Measurements from ENCODE around the gene KRTAP10-4.
"Not testable (repeated sequence)": the region's sequence is repeated elsewhere in the genome, so short reads cannot be mapped to it uniquely, and the experiment has no call there.

The KRTAP10-4 gene, protein sequence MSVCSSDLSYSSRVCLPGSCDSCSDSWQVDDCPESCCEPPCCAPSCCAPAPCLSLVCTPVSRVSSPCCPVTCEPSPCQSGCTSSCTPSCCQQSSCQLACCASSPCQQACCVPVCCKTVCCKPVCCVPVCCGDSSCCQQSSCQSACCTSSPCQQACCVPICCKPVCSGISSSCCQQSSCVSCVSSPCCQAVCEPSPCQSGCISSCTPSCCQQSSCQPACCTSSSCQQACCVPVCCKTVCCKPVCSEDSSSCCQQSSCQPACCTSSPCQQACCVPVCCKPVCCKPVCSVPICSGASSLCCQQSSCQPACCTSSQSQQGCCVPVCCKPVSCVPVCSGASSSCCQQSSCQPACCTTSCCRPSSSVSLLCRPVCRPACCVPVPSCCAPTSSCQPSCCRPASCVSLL

DNA sequence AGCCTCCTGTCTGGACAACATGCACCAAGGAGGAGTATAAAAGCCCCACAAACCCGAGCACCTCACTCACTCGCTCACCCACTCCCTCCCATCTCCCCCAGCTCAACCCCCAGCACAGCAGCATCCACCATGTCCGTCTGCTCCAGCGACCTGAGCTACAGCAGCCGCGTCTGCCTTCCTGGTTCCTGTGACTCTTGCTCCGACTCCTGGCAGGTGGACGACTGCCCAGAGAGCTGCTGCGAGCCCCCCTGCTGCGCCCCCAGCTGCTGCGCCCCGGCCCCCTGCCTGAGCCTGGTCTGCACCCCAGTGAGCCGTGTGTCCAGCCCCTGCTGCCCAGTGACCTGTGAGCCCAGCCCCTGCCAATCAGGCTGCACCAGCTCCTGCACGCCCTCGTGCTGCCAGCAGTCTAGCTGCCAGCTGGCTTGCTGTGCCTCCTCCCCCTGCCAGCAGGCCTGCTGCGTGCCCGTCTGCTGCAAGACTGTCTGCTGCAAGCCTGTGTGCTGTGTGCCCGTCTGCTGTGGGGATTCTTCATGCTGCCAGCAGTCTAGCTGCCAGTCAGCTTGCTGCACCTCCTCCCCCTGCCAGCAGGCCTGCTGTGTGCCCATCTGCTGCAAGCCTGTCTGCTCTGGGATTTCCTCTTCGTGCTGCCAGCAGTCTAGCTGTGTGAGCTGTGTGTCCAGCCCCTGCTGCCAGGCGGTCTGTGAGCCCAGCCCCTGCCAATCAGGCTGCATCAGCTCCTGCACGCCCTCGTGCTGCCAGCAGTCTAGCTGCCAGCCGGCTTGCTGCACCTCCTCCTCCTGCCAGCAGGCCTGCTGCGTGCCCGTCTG, at the start of gene KRTAP10-4:
TSS of gene KRTAP10-4 (plus strand) at position 100 of the 827 bp plus-strand sequence. CDS start at position 130, 30 bp downstream.
- not testable (repeated sequence) for DNase-seq (ENCODE audit: low read depth in 2 of 2)

DNA sequence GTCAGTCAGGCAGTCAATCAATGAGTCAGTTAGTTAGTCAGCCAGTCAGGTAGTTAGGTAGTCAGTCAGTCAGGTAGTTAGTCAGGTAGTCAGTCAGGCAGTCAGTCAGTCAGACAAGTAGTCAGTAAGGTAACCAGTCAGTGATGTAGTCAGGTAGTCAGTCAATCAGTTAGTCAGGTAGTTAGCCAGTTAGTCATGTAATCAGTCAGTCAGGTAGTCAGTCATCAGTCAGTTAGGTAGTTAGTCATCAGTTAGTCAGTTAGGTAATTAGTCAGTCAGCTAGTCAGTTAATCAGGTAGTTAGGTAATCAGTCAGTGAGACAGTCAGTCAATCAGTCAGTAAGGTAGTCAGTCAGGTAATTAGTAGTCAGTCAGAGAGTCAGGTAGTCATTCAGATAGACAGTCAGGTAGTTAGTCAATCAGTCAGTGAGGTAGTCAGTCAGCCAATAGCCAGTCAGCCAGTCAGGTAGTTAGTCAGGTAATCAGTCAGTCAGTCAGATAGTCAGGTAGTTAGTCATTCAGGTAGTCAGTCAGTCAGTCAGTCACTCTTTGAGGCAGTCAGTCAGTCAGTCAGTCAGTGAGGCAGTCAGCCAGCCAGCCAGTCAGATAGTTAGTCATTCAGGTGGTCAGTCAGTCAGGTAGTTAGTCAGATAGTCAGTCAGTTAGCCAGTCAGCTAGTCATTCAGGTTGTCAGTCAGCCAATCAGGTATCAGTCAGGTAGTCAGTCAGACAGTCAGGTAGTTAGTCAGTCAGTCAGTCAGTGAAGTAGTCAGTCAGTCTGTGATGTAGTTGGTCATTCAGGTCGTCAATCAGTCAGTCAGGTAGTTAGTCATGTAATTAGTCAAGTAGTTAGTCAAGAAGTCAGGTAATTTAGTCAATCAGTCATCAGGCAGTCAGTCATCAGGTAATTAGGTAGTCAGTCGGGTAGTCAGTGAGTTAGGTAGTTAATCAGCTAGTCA, 48.8 kb upstream of the KRTAP10-4 start:
- DNase-seq (ENCODE audit: low read depth in 2 of 2), result no peak

DNA sequence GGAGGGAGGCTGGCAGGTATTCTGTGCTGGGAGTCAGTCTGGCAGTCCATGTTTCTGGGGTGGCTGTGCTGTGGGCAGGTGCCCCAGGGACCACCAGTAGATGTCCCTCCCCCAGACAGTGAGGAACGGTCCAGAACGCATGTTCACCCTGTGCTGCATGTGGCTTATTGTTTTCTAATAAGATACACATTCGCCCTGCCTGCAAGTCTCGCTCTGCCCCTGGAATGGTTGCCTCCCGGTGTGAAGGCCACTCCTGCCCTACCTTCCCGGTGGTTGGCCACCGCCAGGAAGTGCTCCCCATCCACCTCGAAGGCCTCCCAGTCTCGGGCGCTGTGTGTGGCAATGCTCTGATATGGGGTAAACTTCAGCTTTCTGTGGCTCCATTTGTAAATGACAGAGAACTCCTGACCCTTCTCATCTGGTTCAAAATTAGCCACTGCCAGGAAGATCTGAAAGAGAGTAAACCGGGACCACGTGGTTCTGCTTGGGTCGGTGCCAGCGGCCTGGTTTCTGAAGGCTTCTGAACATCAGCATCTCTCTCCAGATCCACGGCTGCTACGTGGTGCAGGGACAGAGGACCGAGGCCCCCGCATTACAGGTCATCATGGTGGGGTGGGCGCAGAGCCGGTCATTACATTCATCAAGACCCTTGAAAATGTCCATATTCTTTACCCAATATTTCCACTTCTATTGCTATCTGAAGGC, 48.0 kb upstream of the KRTAP10-4 start:
- DNase-seq (ENCODE audit: low read depth in 2 of 2), result no peak

DNA sequence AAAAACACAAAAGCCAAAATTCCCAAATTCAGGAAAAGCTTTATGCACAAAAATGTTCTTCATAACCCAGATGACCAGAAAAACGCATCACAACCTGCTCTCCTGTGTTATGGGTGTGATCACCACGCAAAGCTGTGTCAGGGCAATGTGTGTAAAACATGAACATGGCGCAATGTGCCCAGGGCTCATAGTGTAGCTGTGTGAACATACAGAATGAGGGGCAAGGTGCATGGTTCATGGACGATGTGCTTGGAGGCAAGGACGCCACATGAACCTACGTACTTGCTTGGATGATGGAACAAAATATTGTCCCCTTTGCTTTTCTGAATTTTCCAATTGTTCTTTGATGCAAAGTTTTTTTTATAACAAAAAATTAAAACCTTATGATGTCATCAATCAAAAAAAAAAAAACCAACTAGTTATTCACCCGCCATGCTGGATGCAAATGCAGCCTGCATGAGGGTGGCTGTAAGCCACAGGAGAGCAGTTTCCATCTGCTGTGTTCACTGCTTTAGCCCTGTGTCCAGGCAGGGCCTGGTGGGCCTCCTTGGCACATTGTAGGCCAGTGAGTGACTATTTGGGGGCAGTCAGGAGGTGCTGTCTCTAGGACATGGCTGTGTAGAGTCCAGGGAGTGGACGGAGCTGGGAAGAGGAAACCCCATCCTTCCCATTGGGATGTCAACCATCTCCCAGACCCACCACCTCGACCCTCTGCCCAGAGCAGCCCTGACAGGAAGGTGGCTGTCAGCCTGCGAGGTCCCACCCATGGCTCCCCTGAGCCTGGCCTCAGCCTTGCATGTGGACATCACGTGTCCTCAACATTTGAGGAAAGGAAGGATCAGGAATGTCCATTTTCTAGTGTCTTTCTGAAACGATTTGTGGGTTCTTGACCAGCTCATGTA, 47.2 kb upstream of the KRTAP10-4 start:
- no peak for DNase-seq (ENCODE audit: low read depth in 2 of 2)

DNA sequence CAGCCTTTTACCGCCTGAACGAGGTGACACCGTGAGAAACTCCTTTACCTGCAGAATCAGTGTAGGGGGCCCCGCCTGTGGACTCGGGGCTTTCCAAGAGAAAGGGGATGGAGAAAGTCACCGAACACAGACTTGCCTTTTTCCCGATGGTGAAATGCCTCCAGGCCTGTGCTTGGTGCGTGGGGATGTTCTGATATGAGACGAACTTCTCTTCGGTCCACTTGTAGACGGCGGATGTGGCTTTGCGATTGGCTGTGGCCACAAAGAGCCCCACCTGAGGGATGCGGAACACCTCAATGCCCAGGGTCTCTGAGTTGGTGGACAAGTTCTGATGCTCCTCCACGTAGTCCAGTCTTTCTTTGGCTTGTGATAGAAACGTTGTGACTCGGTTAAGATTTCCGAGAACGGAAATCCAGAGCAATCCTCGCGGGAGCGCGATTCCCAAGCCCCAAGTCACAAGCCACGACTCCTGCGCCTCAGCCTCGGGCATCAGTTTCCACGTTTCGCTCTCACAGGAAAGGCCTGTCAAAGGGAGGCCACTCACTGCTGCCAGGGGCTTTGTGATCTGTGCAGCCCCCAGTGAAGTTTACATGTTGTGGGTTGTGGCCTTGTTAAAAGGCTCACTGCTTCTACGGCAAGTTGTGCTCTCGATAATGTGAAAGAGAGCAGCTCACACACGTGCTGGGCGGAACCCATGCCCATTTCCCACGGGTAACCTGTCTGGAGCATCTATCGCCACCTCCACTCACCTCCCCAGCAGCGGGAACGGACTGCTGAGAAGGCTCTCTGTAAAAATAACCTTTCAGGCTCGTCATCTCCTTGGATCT, 46.2 kb upstream of the KRTAP10-4 start:
- DNase-seq (ENCODE audit: low read depth in 2 of 2), result no peak

DNA sequence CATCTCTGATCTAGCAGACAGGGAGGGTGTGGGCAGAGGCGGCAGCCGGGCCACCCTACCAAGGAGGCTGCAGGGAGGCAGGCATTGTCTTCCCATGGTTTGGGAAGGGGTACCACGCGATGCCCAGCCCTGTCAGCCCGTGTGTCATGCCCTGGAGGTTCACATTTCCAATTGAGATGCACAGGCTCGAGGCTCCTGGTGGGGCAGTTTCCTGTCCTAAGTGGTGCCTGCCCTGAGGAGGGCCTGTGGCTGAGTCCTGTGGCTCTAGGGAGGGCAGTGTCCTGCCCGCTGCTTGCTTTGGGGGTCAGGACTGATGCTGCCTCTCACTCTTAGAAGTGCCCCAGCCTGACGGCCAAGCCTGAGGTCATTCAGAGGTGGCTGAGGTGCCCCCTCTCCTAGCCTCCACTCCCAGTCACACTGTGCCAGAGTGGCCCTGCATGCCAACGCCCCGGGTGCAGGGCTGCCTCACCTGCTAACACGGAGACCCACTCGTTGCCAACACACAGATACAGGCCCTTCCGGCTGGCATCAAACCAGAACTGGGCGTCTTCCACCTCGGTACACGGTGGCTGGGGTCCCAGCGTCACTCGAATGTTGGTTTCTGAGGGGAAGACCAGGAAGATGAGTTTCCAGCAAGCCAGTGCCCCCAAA, 45.4 kb upstream of the KRTAP10-4 start:
- DNase-seq (ENCODE audit: low read depth in 2 of 2), result no peak

DNA sequence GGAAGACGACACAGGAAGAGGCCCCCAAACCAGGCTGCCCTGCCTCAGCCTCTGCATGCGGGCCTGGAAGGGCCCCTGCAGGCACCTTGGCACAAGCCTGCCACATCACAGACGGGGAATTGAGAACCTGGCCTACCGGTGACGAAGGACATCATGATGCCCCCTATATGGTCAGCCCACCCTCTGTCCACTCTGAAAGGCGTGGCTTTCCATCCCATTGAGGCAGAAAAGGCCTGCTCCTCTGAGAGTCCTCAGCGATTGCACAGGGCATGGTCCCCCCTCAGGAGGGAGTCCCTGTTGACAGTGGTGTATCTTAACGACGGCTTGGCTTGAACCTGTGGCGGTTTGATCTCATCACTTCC, 44.9 kb upstream of the KRTAP10-4 start:
- DNase-seq (ENCODE audit: low read depth in 2 of 2), result no peak

DNA sequence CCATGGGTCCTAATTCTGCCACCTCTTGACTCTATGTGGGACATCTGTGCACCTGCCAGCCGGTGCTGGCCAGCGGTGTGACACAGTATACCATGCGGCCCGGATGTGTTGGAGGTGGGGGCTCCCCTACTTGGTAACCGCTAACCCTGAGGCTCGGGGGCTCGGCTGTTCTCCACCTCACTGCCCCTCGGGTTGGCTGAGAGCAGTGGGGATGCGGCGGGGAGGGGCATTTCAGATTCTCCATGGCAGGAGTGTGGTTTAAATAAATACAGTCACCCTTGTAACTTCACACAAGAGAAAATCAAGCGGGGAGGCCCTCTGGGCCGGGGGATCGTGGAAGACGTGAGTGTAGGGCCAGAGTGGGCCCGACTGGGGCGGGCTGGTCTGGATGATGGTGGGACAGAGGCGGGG, 44.5 kb upstream of the KRTAP10-4 start:
- DNase-seq (ENCODE audit: low read depth in 2 of 2), result no peak

DNA sequence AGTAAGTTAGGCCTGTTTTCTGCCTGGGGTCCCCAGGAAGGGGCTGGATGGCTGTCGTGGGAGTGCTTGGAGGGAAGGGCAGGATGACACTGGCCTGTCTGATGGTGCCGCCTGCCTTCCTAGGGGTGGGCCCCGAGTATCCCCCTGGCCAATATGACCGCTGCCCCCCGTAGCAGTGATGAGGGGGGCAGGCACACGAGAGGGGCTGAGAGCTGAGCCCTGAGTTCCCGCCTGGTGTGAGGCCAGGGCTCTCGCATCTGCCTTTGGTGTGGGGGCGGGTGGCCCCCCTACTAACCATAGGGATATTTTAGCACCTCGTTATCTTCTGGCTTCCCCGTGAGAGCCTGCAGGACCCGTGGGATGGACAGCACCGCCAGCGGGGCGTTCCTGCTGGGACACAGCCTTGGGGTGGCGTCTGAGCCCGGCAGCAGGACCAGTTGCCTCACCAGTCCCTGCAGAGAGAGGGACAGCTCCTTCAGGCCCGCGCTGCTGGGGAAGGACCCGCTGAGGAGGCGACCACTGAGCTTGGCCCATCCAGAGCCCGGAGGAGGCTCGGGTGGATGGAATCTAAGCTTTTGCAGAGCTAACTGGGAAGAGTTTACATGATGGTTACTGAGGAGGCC, 43.9 kb upstream of the KRTAP10-4 start:
- DNase-seq (ENCODE audit: low read depth in 2 of 2), result no peak

DNA sequence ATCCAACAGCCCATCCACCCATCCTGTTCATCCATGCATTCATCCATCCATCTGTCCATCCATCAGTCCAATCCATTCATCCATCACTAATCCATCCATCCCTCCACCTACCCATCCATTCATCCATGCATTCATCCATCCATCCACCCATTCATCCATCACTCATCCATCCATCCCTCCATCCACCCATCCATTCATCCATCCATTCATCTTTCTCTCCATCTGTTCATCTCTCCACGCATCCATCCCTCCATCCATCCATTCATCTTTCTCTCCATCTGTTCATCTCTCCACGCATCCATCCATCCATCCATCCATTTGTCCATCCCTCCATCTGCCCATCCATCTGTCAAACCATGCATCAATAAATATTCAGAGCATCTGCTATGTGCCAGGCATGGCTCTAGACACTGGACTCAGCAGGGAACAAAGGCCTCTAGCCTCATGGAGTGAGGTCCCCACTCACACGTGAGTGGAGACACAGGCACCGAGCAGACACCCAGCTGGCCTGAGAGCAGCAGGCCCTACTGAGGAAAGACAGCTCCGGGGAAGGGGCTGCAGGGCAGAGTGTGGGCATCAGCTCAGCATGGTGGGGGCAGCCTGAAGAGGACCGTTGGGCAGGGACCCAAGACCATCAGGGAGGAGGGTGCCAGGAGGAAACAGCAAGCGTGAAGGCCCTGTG, 43.2 kb upstream of the KRTAP10-4 start:
- DNase-seq (ENCODE audit: low read depth in 2 of 2), result no peak

DNA sequence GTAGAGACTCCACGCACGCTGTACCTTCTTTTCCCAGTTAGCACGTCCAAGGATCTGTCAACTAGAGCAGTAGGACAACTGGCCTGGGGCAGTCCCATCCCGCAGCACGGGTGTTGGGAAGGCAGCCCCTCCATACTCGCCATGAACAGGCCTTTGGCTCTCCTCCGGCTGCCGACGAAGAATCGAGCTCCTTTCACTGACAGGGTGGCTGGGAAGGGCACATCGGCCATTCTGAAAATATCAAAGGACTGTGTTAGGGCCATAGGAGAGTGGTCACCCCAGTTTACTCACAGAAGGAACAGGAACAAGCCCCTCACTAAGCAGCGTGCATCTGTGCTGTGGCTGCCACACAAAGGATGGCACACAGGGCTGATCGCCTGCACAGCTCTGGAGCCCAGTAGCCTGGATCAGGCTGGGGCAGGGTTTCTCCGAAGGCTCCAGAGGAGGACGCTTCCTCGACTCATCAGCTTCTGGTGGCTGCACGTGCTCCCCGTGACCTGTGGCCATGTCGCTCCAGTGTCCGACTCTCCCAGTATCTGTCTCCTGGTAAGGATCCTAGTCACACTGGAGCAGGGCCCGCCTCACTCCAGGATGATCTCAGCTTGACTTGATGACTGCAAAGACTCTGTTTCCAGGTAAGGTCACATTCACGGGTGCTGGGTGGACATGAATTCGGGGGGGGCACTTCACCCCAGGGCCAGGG, 42.5 kb upstream of the KRTAP10-4 start:
- DNase-seq (ENCODE audit: low read depth in 2 of 2), result no peak

DNA sequence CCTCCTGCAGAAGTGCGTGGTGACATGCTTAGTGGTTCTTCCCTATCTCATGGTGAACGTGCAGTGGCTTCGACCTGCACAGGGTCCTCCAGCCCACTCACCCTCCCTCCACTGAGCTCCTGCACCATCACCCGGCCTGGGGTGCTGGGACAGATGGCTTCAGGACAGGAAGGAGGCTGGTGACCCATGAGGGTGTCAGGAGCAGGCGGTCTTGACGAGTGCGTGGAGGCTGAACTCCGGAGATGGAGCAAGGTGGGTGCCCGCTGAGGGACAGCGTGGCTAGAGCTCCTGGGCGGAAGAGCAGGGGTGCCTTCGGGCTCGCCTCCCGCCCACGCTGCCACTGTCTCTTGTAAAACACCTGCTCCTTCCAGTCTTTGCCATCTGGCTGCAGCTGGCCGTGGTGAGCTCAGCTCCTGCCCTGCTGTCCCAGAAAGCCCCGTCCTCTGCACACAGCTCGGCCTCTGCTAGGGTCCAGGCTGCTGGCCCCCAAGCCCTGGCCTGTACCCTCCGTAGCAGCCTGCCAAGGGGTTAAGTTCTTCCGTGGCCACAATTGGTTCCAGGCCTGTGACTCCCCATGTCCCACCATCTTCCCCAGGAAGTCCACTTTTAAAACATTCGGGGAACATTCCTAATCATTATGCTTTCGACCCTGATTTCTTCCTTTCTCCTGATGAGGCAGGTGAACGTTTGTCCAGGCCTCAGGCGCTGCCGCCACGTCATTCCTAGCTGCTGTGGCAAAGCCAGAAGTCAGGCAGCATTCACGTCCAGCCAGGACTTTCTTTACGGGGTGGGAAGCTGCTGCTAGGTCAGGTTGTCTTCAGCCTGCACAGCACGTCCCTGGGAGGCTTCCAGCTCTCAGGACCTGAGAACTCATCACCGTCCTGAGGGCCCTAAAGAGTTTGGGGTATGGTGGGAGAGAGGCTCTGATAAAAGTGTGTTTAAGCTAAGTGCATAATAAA, 41.6 kb upstream of the KRTAP10-4 start:
- DNase-seq (ENCODE audit: low read depth in 2 of 2), result no peak

DNA sequence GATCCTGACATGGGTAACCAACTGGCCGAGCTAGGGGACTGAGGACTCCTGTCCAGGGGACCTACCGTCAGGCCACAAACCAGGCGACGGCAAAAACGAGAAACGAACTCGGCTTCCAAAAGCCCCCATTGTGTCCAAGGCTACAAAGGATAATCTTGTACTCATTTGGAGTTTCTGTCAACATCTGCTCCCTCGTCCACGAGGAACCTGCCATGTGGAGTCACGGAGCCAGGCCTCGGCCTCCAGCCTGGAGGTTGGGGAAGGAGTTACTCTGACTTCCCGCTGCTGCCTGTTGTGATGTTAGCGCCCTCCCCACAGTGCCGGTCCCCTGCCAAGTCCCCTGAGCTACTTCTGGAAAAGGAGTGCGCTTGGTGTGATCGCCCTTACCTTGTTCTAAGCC, 40.8 kb upstream of the KRTAP10-4 start:
- DNase-seq (ENCODE audit: low read depth in 2 of 2), result no peak

DNA sequence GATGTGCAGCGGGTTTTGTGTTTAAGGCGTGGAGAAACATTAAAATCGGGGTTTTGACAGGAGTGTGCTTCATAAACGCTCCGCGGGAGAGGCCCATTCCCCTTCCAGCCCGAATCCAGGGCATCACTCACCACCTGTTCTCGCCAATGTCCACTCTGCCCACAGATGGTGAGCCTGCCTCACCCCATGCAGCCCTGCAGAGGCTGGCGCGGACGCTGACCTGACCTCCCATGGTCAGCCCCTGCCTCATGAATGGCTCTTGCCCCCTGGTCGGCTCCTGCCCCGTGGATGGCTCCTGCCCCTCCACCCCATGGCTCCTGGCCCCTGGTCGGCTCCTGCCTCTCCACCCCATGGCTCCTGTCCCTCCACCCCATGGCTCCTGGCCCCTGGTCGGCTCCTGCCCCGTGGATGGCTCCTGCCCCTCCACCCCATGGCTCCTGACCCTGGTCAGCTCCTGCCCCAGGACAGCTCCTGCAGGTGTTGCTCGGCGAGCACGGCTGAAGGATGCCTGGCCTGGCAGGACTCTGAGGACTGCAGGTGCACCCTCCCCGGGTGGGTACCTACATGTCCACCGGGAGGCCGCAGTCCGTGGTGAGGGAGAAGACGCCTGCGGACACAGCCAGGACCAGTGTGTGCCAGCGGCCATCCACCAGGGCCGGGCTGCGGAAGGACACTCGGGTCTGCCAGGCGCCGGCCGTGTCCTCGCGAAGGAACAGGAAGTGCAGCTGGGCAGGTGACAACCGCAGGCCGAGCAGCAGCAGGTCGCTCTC, 40.2 kb upstream of the KRTAP10-4 start:
- no peak for DNase-seq (ENCODE audit: low read depth in 2 of 2)

Measured in stimulated activated CD8-positive, alpha-beta memory T cell treated with anti-CD3 and anti-CD28 coated beads, Interleukin-2, amount 100 ng/mL, for 48 hours (primary cell).